AG10803 (cell line): Measurements from ENCODE around the gene PRPH.

Experiments used
- DNase-seq: peaks from one replicate; pipeline ENCODE4 v3.0.0; 2010; ENCODE audit warnings: low read depth
- H3K4me3 ChIP-seq: 2 replicates; pipeline ENCODE4 v1.5.1; 2011; ENCODE audit warnings: mild to moderate bottlenecking, low read length, control low read depth
- CTCF ChIP-seq: conservative IDR thresholded peaks from 2 replicates; pipeline ENCODE4 v1.5.1; 2011; ENCODE audit warnings: mild to moderate bottlenecking, low read length, control low read depth, inconsistent platforms

PRPH gene

GRCh38 chr12:49342914-49343731, 48.2 kb downstream of the PRPH start:
- no peak for TF ChIP-seq CTCF
- DNase-seq: no peak
- peak overlapping the region; percentile 51 for H3K4me3 ChIP-seq

- TF ChIP-seq CTCF: no peak
- no peak overlapping the region for H3K4me3 ChIP-seq
Observed at GRCh38 chr12:49344486-49345050, 49.6 kb downstream of the PRPH start.

GRCh38 chr12:49345051-49345824, 50.3 kb downstream of the PRPH start:
- no peak for TF ChIP-seq CTCF
- peak overlapping the region; percentile 54 for H3K4me3 ChIP-seq
- DNase-seq: no peak

More at GRCh38 chr12:49344486-49345050, 49.6 kb downstream of the PRPH start:
- DNase-seq: no peak

- no peak for DNase-seq
- TF ChIP-seq CTCF: no peak
- peak overlapping the region; percentile 54 for H3K4me3 ChIP-seq
Observed at GRCh38 chr12:49345825-49346658, 51.1 kb downstream of the PRPH start.

- TF ChIP-seq CTCF: no peak
- H3K4me3 ChIP-seq: peak within 1 kb of the TSS; percentile 54
- no peak for DNase-seq
Observed at GRCh38 chr12:49346659-49347310, 51.8 kb downstream of the PRPH start, which contains the start of gene DNAJC22. Gene DNAJC22 (plus strand): TSS chr12:49346888. CDS start chr12:49348873, 1,985 bp downstream.
